Suprapubic skin (tissue), 4 donors: Measurements from ENCODE around the gene SPOP. TPM values are rescaled to one million over a fixed set of nuclear protein-coding genes. Genes with fewer than 3 reads are reported as not detected.

Experiments
- DNase-seq, 2 donors: peaks; one replicate each; pipeline ENCODE4 v3.0.0-alpha.2; 2019; ENCODE audit warnings: low spot score in 2 of 2
- H3K27ac ChIP-seq: fragments of 200-600 bp; sonication (generic); one replicate; pipeline ENCODE4 v1.5.1; 2019
- H3K27me3 ChIP-seq: fragments of 200-600 bp; sonication (generic); one replicate; pipeline ENCODE4 v1.5.1; 2019
- H3K36me3 ChIP-seq: fragments of 200-600 bp; sonication (generic); one replicate; pipeline ENCODE4 v1.5.1; 2019
- H3K4me1 ChIP-seq: fragments of 200-600 bp; sonication (generic); one replicate; pipeline ENCODE4 v1.5.1; 2019
- H3K4me3 ChIP-seq: fragments of 200-600 bp; sonication (generic); one replicate; pipeline ENCODE4 v1.5.1; 2019; ENCODE audit warnings: mild to moderate bottlenecking
- H3K9me3 ChIP-seq: fragments of 200-600 bp; sonication (generic); one replicate; pipeline ENCODE4 v1.5.1; 2019
- CTCF ChIP-seq, 2 donors: fragments of 200-600 bp in 1 of 2; fragments of 450-650 bp in 1 of 2; sonication (generic) in 1 of 2; IDR thresholded peaks; one replicate each; pipeline ENCODE4 v1.5.1; 2016 to 2019; ENCODE audit warnings: antibody characterized with exemption in 2 of 2, mild to moderate bottlenecking in 1 of 2, moderate library complexity in 1 of 2
- EP300 ChIP-seq: sonication (generic); formaldehyde crosslinking; IDR thresholded peaks from one replicate; pipeline ENCODE4 v1.6.1; 2017; ENCODE audit warnings: antibody characterized with exemption
- POLR2A ChIP-seq, 2 donors: fragments of 450-650 bp; IDR thresholded peaks; one replicate each; pipeline ENCODE4 v1.6.1; 2017; ENCODE audit warnings: antibody characterized with exemption in 2 of 2, mild to moderate bottlenecking in 2 of 2, moderate library complexity in 2 of 2
- POLR2AphosphoS5 ChIP-seq, 3 donors: sonication (generic); formaldehyde crosslinking; IDR thresholded peaks; one replicate each; pipeline ENCODE4 v1.6.1; 2017; ENCODE audit warnings: antibody characterized with exemption in 3 of 3
- WGBS: methylation state at CpG from one replicate; pipeline ENCODE4 v1.1.5; 2018; 5-methylcytosine and 5-hydroxymethylcytosine counted together
- total RNA-seq, 4 donors: library from RNA; depleted of rRNA; stranded (reverse); fragments of >200 nt; gene quantifications; one replicate each; pipeline ENCODE4 v1.1.0, GENCODE V29; 2016

Gene SPOP
- total RNA-seq, 4 donors from 2014 or later = 26.1 to 59.3 (median 41.7) TPM

GRCh38 chr17:49587366-49588073 is 90.4 kb downstream of the SPOP start:
- Histone ChIP-seq H3K4me3 (no peak overlapping the region), H3K4me1 (peaks cover 3% of the 10 kb centered on the region), H3K27me3 (no peaks in the 10 kb centered on the region), H3K9me3 (no peaks in the 10 kb centered on the region), H3K27ac (no peak overlapping the region), H3K36me3 (peaks cover under 1% of the 10 kb centered on the region)
- no peak for DNase-seq
- WGBS = 71% methylated on average over 11 of the region's 12 CpGs
- TF ChIP-seq POLR2AphosphoS5 (IDR thresholded peaks at IDR 0.05) (no peak), POLR2A (IDR thresholded peaks at IDR 0.05) (no peak), CTCF (IDR thresholded peaks at IDR 0.05) (no peak), EP300 (no peak)

- Histone ChIP-seq H3K36me3 (no peaks in the 10 kb centered on the region), H3K27ac (no peak overlapping the region), H3K9me3 (no peaks in the 10 kb centered on the region), H3K27me3 (no peaks in the 10 kb centered on the region), H3K4me3 (no peak overlapping the region), H3K4me1 (peaks cover 3% of the 10 kb centered on the region)
- TF ChIP-seq POLR2A (IDR thresholded peaks at IDR 0.05) (no peak), CTCF (IDR thresholded peaks at IDR 0.05) (peak in 1 of 2 donors; percentile 6)
- no peak for DNase-seq
- WGBS = 68% methylated on average over 3 of the region's 3 CpGs
These were observed 92.4 kb downstream of the SPOP start for GRCh38 chr17:49585422-49586027.

- Histone ChIP-seq H3K36me3 (no peaks in the 10 kb centered on the region), H3K9me3 (no peaks in the 10 kb centered on the region), H3K4me3 (no peak overlapping the region), H3K4me1 (peaks cover 1% of the 10 kb centered on the region), H3K27ac (no peak overlapping the region), H3K27me3 (no peaks in the 10 kb centered on the region)
- DNase-seq = peak in 1 of 2 donors; percentile 0
- TF ChIP-seq CTCF (IDR thresholded peaks at IDR 0.05) (no peak), EP300 (no peak), POLR2A (IDR thresholded peaks at IDR 0.05) (no peak), POLR2AphosphoS5 (IDR thresholded peaks at IDR 0.05) (no peak)
- WGBS = 77% methylated on average over 4 of the region's 4 CpGs
These were observed 94.0 kb downstream of the SPOP start for GRCh38 chr17:49583889-49584288.

- no peaks in the 10 kb centered on the region for H3K27me3 ChIP-seq
- H3K4me1 ChIP-seq = no peaks in the 10 kb centered on the region
- no peak overlapping the region for H3K27ac ChIP-seq
- H3K36me3 ChIP-seq = no peaks in the 10 kb centered on the region
- DNase-seq = peak in 1 of 2 donors; percentile 61
- no peak for TF ChIP-seq EP300
- TF ChIP-seq POLR2AphosphoS5 (IDR thresholded peaks at IDR 0.05) = no peak
- no peak for TF ChIP-seq POLR2A (IDR thresholded peaks at IDR 0.05)
- no peaks in the 10 kb centered on the region for H3K9me3 ChIP-seq
- WGBS = 94% methylated on average over 5 of the region's 5 CpGs
- H3K4me3 ChIP-seq = no peak overlapping the region
These were observed 94.7 kb downstream of the SPOP start for GRCh38 chr17:49583226-49583625.

GRCh38 chr17:49582789-49583188 is 95.1 kb downstream of the SPOP start:
- TF ChIP-seq POLR2A (IDR thresholded peaks at IDR 0.05) = no peak
- TF ChIP-seq POLR2AphosphoS5 (IDR thresholded peaks at IDR 0.05) = no peak
- no peak for TF ChIP-seq CTCF (IDR thresholded peaks at IDR 0.05)
- TF ChIP-seq EP300 = no peak

More at GRCh38 chr17:49582789-49583188, 95.1 kb downstream of the SPOP start:
- Histone ChIP-seq H3K4me3 (no peak overlapping the region), H3K9me3 (no peaks in the 10 kb centered on the region), H3K27ac (no peak overlapping the region), H3K36me3 (no peaks in the 10 kb centered on the region), H3K4me1 (no peaks in the 10 kb centered on the region), H3K27me3 (no peaks in the 10 kb centered on the region)
- 72% methylated on average over 7 of the region's 8 CpGs for WGBS
- peak in 1 of 2 donors; percentile 56 for DNase-seq
